Effector memory CD8-positive, alpha-beta T cell (primary cell): ENCODE results near the gene CFAP100.
A peak's percentile ranks its signal among the peaks of the same experiment; 100 is the strongest.

ENCODE experiments used
- ATAC-seq: fragments of 150-1000 bp; cut with Tn5 transposase; replicated peaks from 2 replicates; pipeline ENCODE4 v1.10.0; 2021; ENCODE audit warnings: mild to moderate bottlenecking, moderate library complexity
- DNase-seq, 3 experiments: peaks; one replicate each; pipeline ENCODE4 v3.0.0; 2021
- H3K27ac Mint-ChIP-seq, 2 donors: one replicate each; pipeline ENCODE4 v1.8.0; 2022; ENCODE audit warnings: mild to moderate bottlenecking in 2 of 2, mixed read lengths in 2 of 2, moderate library complexity in 2 of 2
- H3K27me3 Mint-ChIP-seq, 2 donors: one replicate each; pipeline ENCODE4 v1.8.0; 2022; ENCODE audit warnings: mixed read lengths in 2 of 2
- H3K36me3 Mint-ChIP-seq: one replicate; pipeline ENCODE4 v1.8.0; 2022; ENCODE audit warnings: mild to moderate bottlenecking, moderate library complexity, mixed read lengths; ENCODE audit not compliant: insufficient read depth
- H3K4me1 Mint-ChIP-seq, 2 donors: one replicate each; pipeline ENCODE4 v1.8.0; 2022; ENCODE audit warnings: low read depth in 2 of 2, mixed read lengths in 2 of 2
- H3K4me3 Mint-ChIP-seq, 2 donors: one replicate each; pipeline ENCODE4 v1.8.0; 2022; ENCODE audit warnings: mild to moderate bottlenecking in 2 of 2, mixed read lengths in 2 of 2, moderate library complexity in 2 of 2
- H3K9me3 Mint-ChIP-seq, 2 donors: one replicate each; pipeline ENCODE4 v1.8.0; 2022; ENCODE audit warnings: mixed read lengths in 2 of 2

CFAP100 gene

DNA sequence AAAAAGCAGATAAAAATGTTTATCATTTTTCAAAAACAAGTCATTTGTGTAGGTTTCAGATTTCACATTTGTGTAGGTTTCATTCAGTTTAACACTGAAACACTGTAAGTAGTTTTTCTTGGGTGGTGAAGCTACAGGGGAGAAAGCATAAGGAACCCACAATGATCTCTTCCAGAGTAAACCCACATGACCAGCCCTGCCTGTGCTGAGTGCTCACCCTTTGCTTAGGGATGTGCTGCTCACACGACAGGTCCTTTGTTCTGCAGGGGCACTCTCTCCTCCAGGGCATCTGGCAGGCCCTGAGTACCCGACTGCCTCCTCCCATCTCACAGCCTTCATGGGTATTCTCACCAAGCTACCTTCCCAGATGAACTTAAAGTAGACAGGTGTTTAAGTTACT, 52.1 kb downstream of the CFAP100 start:
- Mint-ChIP-seq H3K4me3 (no peak overlapping the region), H3K27me3 (no peaks in the 10 kb centered on the region), H3K27ac (peak overlapping the region in 1 of 2 donors; percentile 35), H3K4me1 (peaks cover 7 to 8% of the 10 kb centered on the region in 2 donors), H3K9me3 (no peaks in the 10 kb centered on the region), H3K36me3 (peaks cover 40% of the 10 kb centered on the region)
- no peak for ATAC-seq
- DNase-seq, result no peak

DNA sequence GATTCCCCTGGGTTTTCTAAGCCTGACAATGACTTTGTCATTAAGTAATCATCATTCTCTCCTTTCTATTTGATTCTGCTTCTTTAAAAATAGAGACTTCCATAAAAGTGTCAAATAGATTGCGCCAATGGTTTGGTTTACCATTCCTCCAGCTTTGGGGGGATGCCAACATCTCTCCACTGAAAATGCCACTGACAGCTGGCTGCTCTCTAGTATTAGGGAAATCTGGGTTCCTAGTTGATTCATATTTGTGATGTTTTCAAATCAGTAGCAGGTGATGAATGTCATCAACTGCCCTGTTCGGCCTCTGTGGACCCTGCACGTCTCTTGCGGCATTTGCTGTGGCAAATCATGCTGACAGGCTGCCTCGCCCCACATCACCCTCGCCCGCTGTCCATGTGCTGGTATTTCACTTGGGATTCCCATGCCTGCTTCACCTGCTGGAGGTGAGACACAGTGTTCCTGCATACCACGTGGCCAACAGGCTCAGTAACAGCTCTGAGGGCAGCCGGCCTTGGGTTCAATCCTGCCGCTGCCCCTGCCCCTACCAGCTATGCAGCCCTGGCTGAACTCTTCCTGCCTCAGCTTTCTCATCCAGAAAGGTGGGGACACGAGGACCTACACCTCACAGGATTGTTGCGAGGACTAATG, 52.9 kb downstream of the CFAP100 start:
- Mint-ChIP-seq H3K4me3 (no peak overlapping the region), H3K36me3 (peaks cover 43% of the 10 kb centered on the region), H3K27me3 (no peaks in the 10 kb centered on the region), H3K27ac (peak overlapping the region; percentile 15 to 51), H3K4me1 (peaks cover 7 to 8% of the 10 kb centered on the region in 2 donors), H3K9me3 (no peaks in the 10 kb centered on the region)
- DNase-seq, result no peak
- ATAC-seq, result no peak

DNA sequence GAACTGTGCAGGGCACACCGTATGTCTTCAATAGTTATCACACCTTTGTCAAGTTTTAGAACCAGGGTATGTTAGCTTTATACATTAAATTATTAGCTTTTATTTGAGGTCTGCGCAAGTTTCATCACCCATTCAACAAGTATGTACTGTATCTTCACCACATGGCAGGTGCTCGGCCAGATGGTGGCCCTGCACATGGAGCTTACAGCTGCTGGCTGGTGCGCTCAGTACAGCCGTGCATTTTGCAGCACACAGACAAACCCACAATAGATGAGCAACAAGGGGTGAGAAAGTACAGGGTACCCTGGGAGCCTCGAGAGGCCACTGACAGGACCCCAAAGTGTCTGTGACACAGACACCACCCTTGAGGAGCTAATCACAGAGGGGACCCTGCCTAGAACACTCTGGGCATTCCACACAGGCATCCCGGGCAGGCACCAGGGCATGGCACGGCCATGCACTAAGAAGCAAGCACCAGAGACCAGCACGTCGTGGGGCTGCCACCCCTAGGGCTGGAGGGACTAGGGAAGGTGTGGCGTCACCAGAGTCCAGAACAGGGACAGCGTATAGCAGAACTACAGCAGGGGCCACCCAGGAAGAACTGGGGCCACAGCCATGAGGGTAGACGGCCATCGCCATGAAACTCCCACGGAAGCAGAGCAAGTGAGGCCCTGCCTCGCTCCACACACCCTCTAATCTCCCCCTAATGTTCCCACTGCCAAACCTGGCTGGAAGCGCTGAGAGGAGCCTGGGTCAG, 53.6 kb downstream of the CFAP100 start:
- Mint-ChIP-seq H3K27me3 (no peaks in the 10 kb centered on the region), H3K36me3 (peaks cover 47% of the 10 kb centered on the region), H3K27ac (peak overlapping the region in 1 of 2 donors; percentile 15), H3K4me3 (no peak overlapping the region), H3K4me1 (peaks cover 6 to 8% of the 10 kb centered on the region in 2 donors), H3K9me3 (no peaks in the 10 kb centered on the region)
- no peak for DNase-seq
- ATAC-seq, result no peak

DNA sequence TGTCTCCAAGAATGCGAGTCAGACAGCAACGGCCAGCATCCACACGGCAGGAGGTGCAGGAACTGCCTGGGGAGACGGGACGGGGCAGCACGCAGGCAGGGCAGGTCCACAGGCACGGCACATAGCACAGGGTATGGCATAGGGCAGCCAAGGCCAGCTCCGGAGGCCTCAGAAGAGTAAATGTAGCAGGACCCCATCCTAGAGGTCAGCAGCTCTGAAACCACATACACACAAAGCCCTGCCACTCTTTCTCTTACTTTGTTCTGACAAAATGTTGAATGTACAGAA, 54.1 kb downstream of the CFAP100 start:
- Mint-ChIP-seq H3K27me3 (no peaks in the 10 kb centered on the region), H3K27ac (no peak overlapping the region), H3K36me3 (peaks cover 50% of the 10 kb centered on the region), H3K4me1 (peaks cover 6 to 8% of the 10 kb centered on the region in 2 donors), H3K9me3 (no peaks in the 10 kb centered on the region), H3K4me3 (no peak overlapping the region)
- no peak for DNase-seq
- no peak for ATAC-seq

DNA sequence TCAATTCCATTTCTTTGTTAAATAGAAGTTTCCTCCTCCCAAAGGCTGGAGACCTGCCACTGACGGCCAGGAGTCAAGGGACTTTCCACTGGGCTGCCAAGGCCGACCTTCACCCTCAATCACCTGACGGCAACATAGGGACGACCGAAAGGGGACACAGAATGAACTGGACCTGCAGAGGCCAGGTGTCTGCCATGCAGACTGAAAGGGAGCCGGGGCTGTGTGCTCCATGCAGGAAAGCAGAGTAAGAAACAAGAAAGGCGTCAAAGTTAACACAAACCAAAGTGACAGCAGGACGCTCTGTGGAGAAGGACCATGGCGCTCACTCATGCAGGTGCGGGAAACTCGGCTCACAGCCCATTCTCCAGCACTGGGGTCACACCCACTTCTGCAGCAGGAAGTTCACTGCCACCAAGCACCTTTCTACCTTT, 54.9 kb downstream of the CFAP100 start:
- no peaks in the 10 kb centered on the region for H3K27me3 Mint-ChIP-seq
- H3K4me3 Mint-ChIP-seq, result no peak overlapping the region
- ATAC-seq (no peak), DNase-seq (no peak)
- H3K9me3 Mint-ChIP-seq, result no peaks in the 10 kb centered on the region
- H3K27ac Mint-ChIP-seq, result no peak overlapping the region
- H3K36me3 Mint-ChIP-seq, result peaks cover 50% of the 10 kb centered on the region
- H3K4me1 Mint-ChIP-seq, result peaks cover 8 to 13% of the 10 kb centered on the region in 2 donors

DNA sequence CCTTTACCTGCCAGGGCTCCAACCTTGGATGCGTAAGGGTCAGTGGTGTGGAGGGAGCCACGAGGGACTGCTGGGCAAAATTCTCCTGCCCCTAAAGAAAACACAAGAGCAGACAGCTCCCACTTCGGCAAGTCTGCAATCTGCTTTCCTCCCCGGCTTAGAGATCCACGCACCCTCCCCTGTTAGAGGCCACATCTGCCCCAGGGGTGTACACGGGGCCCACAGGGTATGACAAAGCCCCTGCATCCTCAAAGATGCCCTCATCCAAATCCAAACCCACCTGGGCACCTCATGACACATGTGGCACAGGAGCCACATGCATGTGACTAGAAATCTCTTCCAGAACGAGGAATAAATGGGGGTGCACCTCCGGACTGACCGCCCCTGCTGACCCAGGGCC, 55.5 kb downstream of the CFAP100 start:
- Mint-ChIP-seq H3K36me3 (peaks cover 56% of the 10 kb centered on the region), H3K4me1 (peaks cover 9 to 15% of the 10 kb centered on the region in 2 donors), H3K4me3 (no peak overlapping the region), H3K27me3 (no peaks in the 10 kb centered on the region), H3K27ac (no peak overlapping the region), H3K9me3 (no peaks in the 10 kb centered on the region)
- ATAC-seq, result no peak
- no peak for DNase-seq

DNA sequence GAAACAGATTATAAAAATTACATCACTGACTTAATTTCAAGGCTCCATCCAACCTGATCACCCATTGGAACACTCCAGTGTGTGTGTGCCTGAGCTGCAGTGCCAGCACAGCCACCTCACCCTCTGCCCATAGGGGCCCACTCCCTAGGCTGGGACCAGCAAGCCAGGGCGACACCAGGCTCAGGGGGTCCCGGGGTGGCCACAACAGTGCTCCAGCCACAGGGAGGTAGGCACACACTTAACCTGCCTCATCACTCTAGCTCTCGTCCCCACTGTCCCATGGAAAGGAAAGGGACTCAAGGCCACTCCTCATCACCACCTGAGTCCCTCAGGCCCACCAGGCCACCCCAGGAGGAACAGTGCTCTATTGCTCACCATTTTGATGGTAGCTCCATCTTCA, 56.0 kb downstream of the CFAP100 start:
- Mint-ChIP-seq H3K27me3 (no peaks in the 10 kb centered on the region), H3K4me1 (peaks cover 11 to 18% of the 10 kb centered on the region in 2 donors), H3K4me3 (no peak overlapping the region), H3K27ac (peak overlapping the region in 1 of 2 donors; percentile 83), H3K9me3 (no peaks in the 10 kb centered on the region), H3K36me3 (peaks cover 61% of the 10 kb centered on the region)
- ATAC-seq (no peak), DNase-seq (no peak)

DNA sequence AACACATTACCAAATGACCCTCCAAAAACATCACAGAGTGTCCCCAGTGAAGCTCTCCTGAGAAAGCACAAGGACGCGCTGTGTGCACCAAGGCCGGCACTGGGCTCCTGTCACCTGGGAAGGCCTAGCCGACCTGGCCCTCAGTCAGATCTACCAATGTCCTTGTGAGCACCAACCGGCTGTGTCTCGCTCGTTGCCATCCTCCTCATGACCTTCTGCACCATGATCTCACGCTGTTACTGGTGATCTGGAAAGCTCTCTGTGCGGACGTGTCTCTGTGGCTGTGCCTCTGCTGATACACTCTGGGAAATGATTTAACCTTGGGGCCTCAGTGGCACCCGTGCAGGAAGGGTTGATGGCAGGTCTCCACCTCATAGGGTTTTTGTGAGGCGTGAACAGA, 56.8 kb downstream of the CFAP100 start:
- Mint-ChIP-seq H3K27me3 (no peaks in the 10 kb centered on the region), H3K4me3 (no peak overlapping the region), H3K4me1 (peaks cover 11 to 19% of the 10 kb centered on the region in 2 donors), H3K36me3 (peaks cover 69% of the 10 kb centered on the region), H3K9me3 (no peaks in the 10 kb centered on the region), H3K27ac (no peak overlapping the region)
- ATAC-seq (no peak), DNase-seq (no peak)

DNA sequence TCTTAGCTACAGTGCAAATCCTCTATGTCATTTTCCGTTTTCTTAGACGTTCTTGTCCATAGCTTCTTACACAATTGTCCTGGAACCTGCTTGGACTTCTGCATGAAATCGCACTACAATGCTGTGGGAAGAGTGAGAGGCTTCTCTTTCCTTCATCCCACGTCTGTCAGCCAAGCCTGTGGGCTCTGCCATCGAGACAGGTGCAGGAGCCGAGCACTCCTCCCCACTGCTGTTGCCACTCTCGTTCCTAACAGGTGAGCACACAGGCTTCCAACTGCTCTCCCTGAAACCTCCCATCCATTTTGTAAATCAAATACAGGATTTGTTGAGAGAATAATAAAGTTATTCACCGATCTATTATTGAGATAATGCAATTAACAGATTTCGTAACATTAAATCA, 57.5 kb downstream of the CFAP100 start:
- ATAC-seq (no peak), DNase-seq (no peak)
- peak overlapping the region in 1 of 2 donors; percentile 74 for H3K27ac Mint-ChIP-seq
- no peak overlapping the region for H3K4me3 Mint-ChIP-seq
- peaks cover 69% of the 10 kb centered on the region for H3K36me3 Mint-ChIP-seq
- H3K4me1 Mint-ChIP-seq, result peaks cover 15 to 26% of the 10 kb centered on the region in 2 donors
- no peaks in the 10 kb centered on the region for H3K9me3 Mint-ChIP-seq
- H3K27me3 Mint-ChIP-seq, result no peaks in the 10 kb centered on the region

DNA sequence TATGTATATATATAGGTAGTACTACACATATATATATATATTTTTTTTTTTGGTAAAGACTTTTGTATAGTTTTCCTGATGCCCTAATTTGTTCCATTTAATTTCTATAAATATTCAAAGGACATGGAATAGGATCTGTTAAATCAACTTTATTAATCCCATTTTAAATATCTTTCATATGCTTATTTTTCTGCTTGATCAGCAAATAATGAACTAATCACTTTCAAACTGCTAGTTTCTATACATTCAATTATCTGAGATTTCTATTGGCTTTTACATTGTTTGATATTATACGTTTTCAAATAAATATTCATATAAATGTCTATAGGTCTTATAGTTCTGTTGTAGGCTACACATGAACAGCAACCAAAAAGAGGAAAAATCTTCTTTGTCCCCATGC, 59.3 kb downstream of the CFAP100 start:
- ATAC-seq (no peak), DNase-seq (no peak)
- Mint-ChIP-seq H3K27ac (no peak overlapping the region), H3K9me3 (no peaks in the 10 kb centered on the region), H3K27me3 (no peaks in the 10 kb centered on the region), H3K4me1 (peaks cover 18 to 28% of the 10 kb centered on the region in 2 donors), H3K36me3 (peaks cover 84% of the 10 kb centered on the region), H3K4me3 (no peak overlapping the region)

DNA sequence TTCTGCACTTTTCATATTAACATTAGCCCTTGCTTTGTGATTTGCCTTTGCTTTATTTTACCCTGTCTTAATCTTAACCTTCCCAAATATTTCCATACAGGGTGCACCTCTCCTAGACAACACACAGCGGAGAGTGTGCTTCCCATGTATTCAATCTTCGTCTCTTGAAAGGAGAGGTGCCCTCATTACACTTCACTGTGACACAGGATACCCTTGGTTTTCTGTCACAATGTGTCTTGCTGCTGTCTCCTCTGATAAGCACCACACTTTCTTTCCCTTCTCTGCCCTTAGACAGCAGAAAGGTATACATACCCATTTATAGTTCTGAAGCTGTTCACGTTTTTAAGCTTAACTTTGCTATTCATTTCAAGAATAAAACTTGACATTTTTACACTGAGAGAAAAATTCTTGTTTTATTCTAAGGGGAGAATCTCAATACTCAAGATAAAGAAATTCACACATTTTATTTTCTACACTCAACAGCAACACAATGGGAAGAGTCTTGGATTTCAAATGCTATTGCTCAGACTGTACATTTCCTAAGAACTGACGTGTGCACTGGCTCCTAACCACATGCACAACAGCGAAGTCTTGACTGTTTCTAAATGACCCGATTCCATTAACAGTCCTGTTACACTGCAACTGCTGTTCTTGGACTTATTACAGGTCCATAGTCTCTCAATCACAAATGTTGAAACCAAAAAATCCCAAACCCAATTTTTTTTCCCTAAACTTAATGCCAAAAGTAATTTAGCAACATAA, 59.9 kb downstream of the CFAP100 start:
- no peak overlapping the region for H3K4me3 Mint-ChIP-seq
- no peaks in the 10 kb centered on the region for H3K9me3 Mint-ChIP-seq
- DNase-seq, result no peak
- no peaks in the 10 kb centered on the region for H3K27me3 Mint-ChIP-seq
- peak overlapping the region in 1 of 2 donors; percentile 49 for H3K27ac Mint-ChIP-seq
- H3K4me1 Mint-ChIP-seq, result peaks cover 18 to 28% of the 10 kb centered on the region in 2 donors
- no peak for ATAC-seq
- peaks cover 84% of the 10 kb centered on the region for H3K36me3 Mint-ChIP-seq

DNA sequence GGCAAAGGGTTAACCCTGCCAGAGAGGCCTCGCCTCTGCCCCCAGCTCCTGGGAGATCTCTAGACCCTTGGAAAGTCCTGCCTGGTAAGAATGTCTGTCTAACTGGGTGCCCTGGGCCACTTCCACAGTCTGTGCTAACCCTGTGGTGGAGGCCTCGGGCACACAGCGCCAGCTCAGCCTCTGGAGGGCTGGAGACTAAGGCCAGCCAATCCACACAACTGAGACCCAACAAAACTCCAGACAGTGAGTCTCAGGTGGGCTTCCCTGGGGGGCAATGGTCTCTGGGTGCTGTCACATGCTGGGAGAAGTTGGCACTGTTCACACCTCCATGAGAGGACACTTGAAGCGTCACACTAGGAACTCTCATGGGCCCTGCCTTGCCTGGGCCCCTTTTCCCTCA, 61.5 kb downstream of the CFAP100 start:
- no peaks in the 10 kb centered on the region for H3K27me3 Mint-ChIP-seq

DNA sequence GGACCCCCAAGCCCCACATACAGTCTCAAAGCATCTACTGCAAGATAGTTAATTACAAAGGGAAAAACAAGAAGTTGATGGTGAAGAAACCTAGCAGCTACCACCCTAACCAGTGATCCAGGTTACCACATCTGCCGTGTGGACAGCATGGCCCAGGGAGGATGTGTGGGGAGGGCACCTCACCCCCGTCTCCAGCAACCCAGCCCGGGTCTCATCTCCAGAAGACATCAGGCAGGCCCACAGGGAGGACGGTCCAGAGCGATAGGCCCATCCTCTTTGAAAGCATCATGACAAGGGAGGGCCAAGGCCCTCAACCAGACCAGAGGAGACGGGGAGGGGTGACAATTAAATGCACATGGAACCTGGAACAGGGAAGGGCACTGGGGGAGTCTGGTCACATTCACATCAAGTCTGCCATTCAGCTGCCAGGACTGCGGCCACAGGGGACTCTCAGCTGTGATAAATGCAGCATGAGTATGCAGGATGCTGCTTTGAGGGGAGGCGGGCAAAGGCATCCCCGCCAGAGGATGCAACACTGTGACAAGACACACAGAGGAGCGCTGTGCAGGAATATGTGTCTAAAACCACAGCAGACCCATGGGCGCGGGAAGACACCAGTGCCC, 62.2 kb downstream of the CFAP100 start:
- H3K27me3 Mint-ChIP-seq, result no peaks in the 10 kb centered on the region
- H3K36me3 Mint-ChIP-seq, result peaks cover 87% of the 10 kb centered on the region
- peak overlapping the region in 1 of 2 donors; percentile 5 for H3K27ac Mint-ChIP-seq
- H3K9me3 Mint-ChIP-seq, result no peaks in the 10 kb centered on the region
- H3K4me3 Mint-ChIP-seq, result no peak overlapping the region
- DNase-seq (no peak), ATAC-seq (no peak)
- H3K4me1 Mint-ChIP-seq, result peaks cover 14 to 24% of the 10 kb centered on the region in 2 donors

More for the DNA sequence above, 61.5 kb downstream of the CFAP100 start:
- Mint-ChIP-seq H3K27ac (no peak overlapping the region), H3K36me3 (peaks cover 86% of the 10 kb centered on the region), H3K4me1 (peaks cover 14 to 24% of the 10 kb centered on the region in 2 donors), H3K9me3 (no peaks in the 10 kb centered on the region), H3K4me3 (no peak overlapping the region)
- ATAC-seq (no peak), DNase-seq (no peak)
